Progenitor cell of endocrine pancreas (in vitro differentiated cells): Measurements from ENCODE around the gene MPG. TPM values are rescaled to one million over a fixed set of nuclear protein-coding genes. Genes with fewer than 3 reads are reported as not detected.

Source experiments
- DNase-seq: peaks from one replicate; pipeline ENCODE4 v3.0.0; 2021; ENCODE audit warnings: low spot score; ENCODE audit not compliant: unreplicated experiment
- H3K27ac Mint-ChIP-seq: 2 replicates; pipeline ENCODE4 v1.8.0; 2021; ENCODE audit warnings: mild to moderate bottlenecking, moderate library complexity, mixed read lengths
- H3K27me3 Mint-ChIP-seq: 2 replicates; pipeline ENCODE4 v1.8.0; 2021; ENCODE audit warnings: mixed read lengths
- H3K36me3 Mint-ChIP-seq: 2 replicates; pipeline ENCODE4 v1.8.0; 2022; ENCODE audit warnings: mixed read lengths; ENCODE audit not compliant: insufficient read depth
- H3K4me1 Mint-ChIP-seq: 2 replicates; pipeline ENCODE4 v1.8.0; 2021; ENCODE audit warnings: low read depth, mixed read lengths
- H3K4me3 Mint-ChIP-seq: 2 replicates; pipeline ENCODE4 v1.8.0; 2021; ENCODE audit warnings: low read depth, mild to moderate bottlenecking, moderate library complexity, mixed read lengths
- H3K9me3 Mint-ChIP-seq: 2 replicates; pipeline ENCODE4 v1.8.0; 2021; ENCODE audit warnings: low read depth, mixed read lengths
- CTCF ChIP-seq: fragments of 200-600 bp; sonication (generic); IDR thresholded peaks from one replicate; pipeline ENCODE4 v1.5.0; 2021; ENCODE audit warnings: antibody characterized with exemption, mild to moderate bottlenecking; ENCODE audit not compliant: unreplicated experiment
- total RNA-seq: library from RNA; stranded (reverse); gene quantifications from 2 replicates; pipeline ENCODE4 v1.2.1, GENCODE V29; 2021

MPG gene
- total RNA-seq, 1 donor from 2014 or later = 35.2 TPM

- Mint-ChIP-seq H3K4me1 (no peaks in the 10 kb centered on the region), H3K27ac (peak overlapping the region; percentile 77), H3K4me3 (no peak overlapping the region), H3K36me3 (peaks cover 6% of the 10 kb centered on the region), H3K27me3 (no peaks in the 10 kb centered on the region), H3K9me3 (no peaks in the 10 kb centered on the region)
- TF ChIP-seq CTCF = no peak
- DNase-seq = no peak
Measured at GRCh38 chr16:89391-90302, 11.6 kb downstream of the MPG start.

DNA sequence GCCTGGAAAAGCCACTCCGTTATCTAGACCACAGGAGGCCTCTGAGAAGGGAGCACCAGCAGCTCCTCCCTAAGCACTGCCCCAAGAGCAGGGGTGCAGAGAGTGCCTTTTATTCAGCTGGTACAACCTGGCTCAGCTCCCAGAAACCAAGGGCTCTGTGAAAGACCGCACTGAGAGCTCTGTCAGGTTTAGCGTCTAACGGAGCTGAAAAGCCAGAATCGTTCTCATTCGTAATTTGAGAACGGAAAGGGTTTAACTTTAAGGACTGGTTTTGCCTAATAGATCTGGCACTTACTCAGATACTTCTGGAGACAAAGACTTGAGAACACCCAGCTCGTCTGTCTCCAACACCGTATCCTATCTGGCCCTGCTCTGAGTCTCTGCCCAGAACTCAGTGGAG lies 13.5 kb downstream of the MPG start:
- Mint-ChIP-seq H3K4me1 (no peaks in the 10 kb centered on the region), H3K4me3 (no peak overlapping the region), H3K27me3 (no peaks in the 10 kb centered on the region), H3K36me3 (peaks cover 4% of the 10 kb centered on the region), H3K9me3 (no peaks in the 10 kb centered on the region), H3K27ac (peak overlapping the region; percentile 69)
- DNase-seq = no peak
- TF ChIP-seq CTCF = no peak

DNA sequence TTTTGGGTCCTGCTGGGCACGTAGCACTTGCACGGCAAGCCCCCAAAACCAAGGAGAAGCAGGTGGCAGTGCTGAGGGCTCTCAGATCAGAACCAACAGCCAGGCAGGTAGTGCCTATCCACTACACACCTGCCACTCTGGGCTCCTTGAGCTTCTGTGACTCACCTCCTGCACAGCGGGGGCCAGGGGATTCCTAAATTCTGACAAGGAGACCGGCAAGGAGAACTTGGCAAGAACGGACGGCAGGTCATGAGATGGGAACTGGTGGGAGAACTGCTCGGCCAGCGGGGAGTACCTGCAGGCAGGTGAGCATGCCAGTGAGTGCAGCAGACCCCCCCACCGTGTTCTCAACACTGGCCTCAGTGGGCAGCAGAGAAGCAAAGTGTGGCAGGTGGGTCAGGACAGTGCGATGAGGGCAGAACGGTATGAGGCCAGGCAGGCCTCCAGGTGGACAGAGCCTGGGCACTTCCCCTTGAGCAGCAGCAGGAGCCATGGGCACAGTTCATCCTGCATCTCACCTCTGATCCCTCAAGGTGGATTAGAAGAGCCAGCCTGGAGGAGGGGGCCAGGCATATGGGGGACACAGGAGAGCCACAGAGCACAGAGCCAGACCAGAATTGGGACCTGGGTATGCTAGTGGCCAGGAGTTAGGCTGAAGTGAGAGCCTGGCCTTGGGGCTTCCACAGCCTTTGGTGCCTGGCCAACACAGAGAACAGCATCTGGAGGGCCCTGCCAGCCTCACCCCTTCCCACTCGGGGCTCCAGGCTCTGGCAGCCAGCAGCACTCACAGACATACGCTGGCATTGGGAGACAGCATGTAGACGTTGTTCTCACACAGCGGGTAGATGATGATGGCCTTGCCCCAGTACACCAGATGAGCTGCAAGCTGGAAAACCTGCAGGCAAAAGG lies 14.7 kb downstream of the MPG start:
- Mint-ChIP-seq H3K4me1 (no peaks in the 10 kb centered on the region), H3K9me3 (no peaks in the 10 kb centered on the region), H3K36me3 (peaks cover 4% of the 10 kb centered on the region), H3K27ac (no peak overlapping the region), H3K27me3 (no peaks in the 10 kb centered on the region), H3K4me3 (no peak overlapping the region)
- no peak for DNase-seq
- TF ChIP-seq CTCF = no peak

GRCh38 chr16:94918-95265 lies 16.9 kb downstream of the MPG start:
- Mint-ChIP-seq H3K9me3 (no peaks in the 10 kb centered on the region), H3K27me3 (no peaks in the 10 kb centered on the region), H3K36me3 (peaks cover 4% of the 10 kb centered on the region), H3K4me3 (no peak overlapping the region), H3K4me1 (no peaks in the 10 kb centered on the region), H3K27ac (no peak overlapping the region)
- TF ChIP-seq CTCF = no peak
- no peak for DNase-seq

DNA sequence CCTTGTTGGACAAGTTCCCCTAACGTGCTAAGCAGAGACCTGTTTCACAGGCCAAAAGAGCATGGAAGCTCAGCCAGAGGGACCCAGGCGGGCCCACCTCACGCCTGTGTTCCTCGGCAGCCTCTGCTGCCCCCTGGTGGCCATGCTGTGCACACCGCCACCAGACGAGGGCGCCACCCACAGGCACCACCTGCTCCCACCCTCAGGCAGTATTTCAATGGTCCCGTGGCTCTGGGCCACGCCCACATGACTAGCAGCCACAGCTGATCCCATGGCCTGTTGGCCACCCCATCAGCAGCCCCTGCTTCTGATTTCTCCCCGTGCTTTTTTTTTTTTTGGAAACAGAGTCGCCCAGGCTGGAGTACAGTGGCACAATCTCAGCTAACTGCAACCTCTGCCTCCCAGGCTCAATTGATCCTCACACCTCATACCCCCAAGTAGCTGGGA lies 18.9 kb downstream of the MPG start:
- no peak overlapping the region for H3K27ac Mint-ChIP-seq
- H3K36me3 Mint-ChIP-seq = peaks cover 2% of the 10 kb centered on the region
- H3K4me3 Mint-ChIP-seq = no peak overlapping the region
- no peaks in the 10 kb centered on the region for H3K4me1 Mint-ChIP-seq
- peak; percentile 95 for TF ChIP-seq CTCF
- H3K27me3 Mint-ChIP-seq = no peaks in the 10 kb centered on the region
- DNase-seq = peak; percentile 76
- no peaks in the 10 kb centered on the region for H3K9me3 Mint-ChIP-seq
